GM19455 (cell line): ENCODE results near the gene FCHO2.
"Not testable (repeated sequence)": the region's sequence is repeated elsewhere in the genome, so short reads cannot be mapped to it uniquely, and the experiment has no call there.

Experiments used
- ATAC-seq: cut with Tn5 transposase; IDR thresholded peaks from one replicate; pipeline ENCODE4 v1.9.1; 2021; ENCODE audit not compliant: unreplicated experiment

The FCHO2 gene

GRCh38 chr5:72956324-72957140 lies 691 bp downstream of the FCHO2 start:
- ATAC-seq = peak; percentile 43

GRCh38 chr5:72957337-72957736 lies 1.5 kb downstream of the FCHO2 start:
- ATAC-seq = no peak

GRCh38 chr5:72959257-72959656 lies 3.4 kb downstream of the FCHO2 start:
- ATAC-seq = no peak

- not testable (repeated sequence) for ATAC-seq
These were observed 18.6 kb downstream of the FCHO2 start for GRCh38 chr5:72974481-72974880.

- ATAC-seq = not testable (repeated sequence)
These were observed 21.0 kb downstream of the FCHO2 start for GRCh38 chr5:72976810-72977209.

- ATAC-seq = no peak
These were observed 29.9 kb downstream of the FCHO2 start for GRCh38 chr5:72985719-72986118.

GRCh38 chr5:72988769-72989168 lies 32.9 kb downstream of the FCHO2 start:
- no peak for ATAC-seq

- ATAC-seq = no peak
These were observed 35.6 kb downstream of the FCHO2 start for GRCh38 chr5:72991394-72991793.

GRCh38 chr5:72994578-72994977 lies 38.7 kb downstream of the FCHO2 start:
- ATAC-seq = no peak

GRCh38 chr5:72996632-72997031 lies 40.8 kb downstream of the FCHO2 start:
- ATAC-seq = no peak

GRCh38 chr5:72999916-73000315 lies 44.1 kb downstream of the FCHO2 start:
- ATAC-seq = no peak

- no peak for ATAC-seq
These were observed 50.0 kb downstream of the FCHO2 start for GRCh38 chr5:73005886-73006285.

GRCh38 chr5:73007051-73007450 lies 51.2 kb downstream of the FCHO2 start:
- no peak for ATAC-seq

GRCh38 chr5:73008831-73009230 lies 53.0 kb downstream of the FCHO2 start:
- no peak for ATAC-seq

GRCh38 chr5:73011612-73012011 lies 55.8 kb downstream of the FCHO2 start:
- ATAC-seq = not testable (repeated sequence)

GRCh38 chr5:73018892-73019291 lies 63.1 kb downstream of the FCHO2 start:
- no peak for ATAC-seq

- ATAC-seq = no peak
These were observed 63.9 kb downstream of the FCHO2 start for GRCh38 chr5:73019766-73020165.

- no peak for ATAC-seq
These were observed 66.8 kb downstream of the FCHO2 start for GRCh38 chr5:73022471-73023169.

GRCh38 chr5:73024946-73025544 lies 69.2 kb downstream of the FCHO2 start:
- not testable (repeated sequence) for ATAC-seq

- ATAC-seq = no peak
These were observed 71.5 kb downstream of the FCHO2 start for GRCh38 chr5:73027361-73027760.

GRCh38 chr5:73027816-73028215 lies 72.0 kb downstream of the FCHO2 start:
- ATAC-seq = no peak
